CD14-positive monocyte (primary cell): ENCODE measurements around the gene AHCTF1. TPM values are rescaled to one million over a fixed set of nuclear protein-coding genes. Genes with fewer than 3 reads are reported as not detected.

Experiments used
- DNase-seq, 3 donors: peaks; one replicate each; pipeline ENCODE4 v3.0.0-alpha.2; 2011 to 2022
- H2AFZ ChIP-seq: 2 replicates; pipeline ENCODE4 v1.6.0; 2012; ENCODE audit warnings: mild to moderate bottlenecking, low read depth, low read length, inconsistent platforms; ENCODE audit not compliant: insufficient read depth, poor library complexity, severe bottlenecking
- H3K27ac ChIP-seq, 2 donors: 1 replicate in 1 of 2; 2 replicates in 1 of 2; pipeline ENCODE4 v1.5.1; 2012 to 2013; ENCODE audit warnings: low read length in 2 of 2, control low read depth in 1 of 2, inconsistent platforms in 1 of 2, low read depth in 1 of 2, mild to moderate bottlenecking in 1 of 2
- H3K27me3 ChIP-seq, 2 donors: one replicate each; pipeline versions ENCODE4 v1.6.0 to v1.6.1; 2011 to 2013; ENCODE audit warnings: low read length in 2 of 2; ENCODE audit not compliant: control insufficient read depth in 2 of 2, insufficient read depth in 2 of 2
- H3K36me3 ChIP-seq, 2 donors: replicated peaks in 1 of 2; 1 replicate in 1 of 2; 2 replicates in 1 of 2; pipeline versions ENCODE4 v1.5.1 to v1.6.1; 2012 to 2013; ENCODE audit warnings: low read length in 2 of 2, control low read depth in 1 of 2, inconsistent platforms in 1 of 2, mild to moderate bottlenecking in 1 of 2; ENCODE audit not compliant: insufficient read depth in 2 of 2, control insufficient read depth in 1 of 2
- H3K4me1 ChIP-seq, 2 donors: 1 replicate in 1 of 2; 2 replicates in 1 of 2; pipeline versions ENCODE4 v1.5.1 to v1.6.1; 2012 to 2013; ENCODE audit warnings: low read length in 2 of 2, control low read depth in 1 of 2, inconsistent platforms in 1 of 2, mild to moderate bottlenecking in 1 of 2, moderate library complexity in 1 of 2; ENCODE audit not compliant: insufficient read depth in 2 of 2, control insufficient read depth in 1 of 2
- H3K4me2 ChIP-seq: replicated peaks from 2 replicates; pipeline ENCODE3; 2012; ENCODE audit warnings: low read length, moderate library complexity, mild to moderate bottlenecking; ENCODE audit not compliant: poor library complexity, severe bottlenecking; ENCODE audit errors: extremely low read depth
- H3K4me3 ChIP-seq, 3 experiments: fragments of 200-600 bp in 1 of 3; sonication (generic) in 1 of 3; replicated peaks in 1 of 3; 1 replicate in 2 of 3; 2 replicates in 1 of 3; pipeline ENCODE4 v1.5.1; 2011 to 2013; ENCODE audit warnings: low read length in 3 of 3, mild to moderate bottlenecking in 3 of 3, control low read depth in 2 of 3, low read depth in 2 of 3, inconsistent platforms in 1 of 3, moderate library complexity in 1 of 3
- H3K79me2 ChIP-seq: 2 replicates; pipeline ENCODE4 v1.6.0; 2012; ENCODE audit warnings: mild to moderate bottlenecking, control low read depth, inconsistent platforms, low read length, moderate library complexity; ENCODE audit not compliant: insufficient read depth
- H3K9ac ChIP-seq: 2 replicates; pipeline ENCODE4 v1.6.0; 2017; ENCODE audit warnings: low read length, mild to moderate bottlenecking; ENCODE audit not compliant: insufficient read depth, poor library complexity, severe bottlenecking
- H3K9me3 ChIP-seq, 2 donors: replicated peaks in 1 of 2; 1 replicate in 1 of 2; 2 replicates in 1 of 2; pipeline versions ENCODE4 v1.5.1 to v1.6.1; 2012 to 2013; ENCODE audit warnings: low read length in 2 of 2, control low read depth in 1 of 2; ENCODE audit not compliant: control insufficient read depth in 1 of 2, insufficient read depth in 1 of 2
- H4K20me1 ChIP-seq: 2 replicates; pipeline ENCODE4 v1.6.0; 2012; ENCODE audit warnings: mild to moderate bottlenecking, low read length, control low read depth, moderate library complexity; ENCODE audit not compliant: insufficient read depth
- H3K27ac Mint-ChIP-seq, 7 donors: one replicate each; pipeline ENCODE4 v1.8.0; 2020; ENCODE audit warnings: mild to moderate bottlenecking in 7 of 7, mixed read lengths in 7 of 7, moderate library complexity in 6 of 7, inconsistent platforms in 2 of 7
- H3K27me3 Mint-ChIP-seq, 3 donors: one replicate each; pipeline ENCODE4 v1.8.0; 2021 to 2022; ENCODE audit warnings: low read depth in 3 of 3, mild to moderate bottlenecking in 3 of 3, mixed read lengths in 3 of 3, moderate library complexity in 3 of 3, inconsistent platforms in 1 of 3
- H3K36me3 Mint-ChIP-seq, 2 donors: one replicate each; pipeline ENCODE4 v1.8.0; 2020; ENCODE audit warnings: mixed read lengths in 2 of 2, inconsistent platforms in 1 of 2, mild to moderate bottlenecking in 1 of 2
- H3K4me1 Mint-ChIP-seq: one replicate; pipeline ENCODE4 v1.8.0; 2020; ENCODE audit warnings: mild to moderate bottlenecking, mixed read lengths
- H3K4me3 Mint-ChIP-seq, 2 donors: one replicate each; pipeline ENCODE4 v1.8.0; 2020; ENCODE audit warnings: mild to moderate bottlenecking in 2 of 2, mixed read lengths in 2 of 2, moderate library complexity in 1 of 2
- H3K9me3 Mint-ChIP-seq, 7 donors: one replicate each; pipeline ENCODE4 v1.8.0; 2020 to 2022; ENCODE audit warnings: mixed read lengths in 7 of 7, mild to moderate bottlenecking in 6 of 7, moderate library complexity in 6 of 7, inconsistent platforms in 2 of 7
- WGBS: methylation state at CpG from one replicate; pipeline ENCODE4 v1.1.5; 2013; ENCODE audit warnings: missing lambda C conversion rate; ENCODE audit not compliant: insufficient coverage; 5-methylcytosine and 5-hydroxymethylcytosine counted together
- intact Hi-C, 2 donors: fragments of 100-400 bp; cut with micrococcal nuclease; formaldehyde crosslinking; loops; one replicate each; pipeline versions ENCODE4 v1.15.0 to v1.15.1; 2023
- polyA plus RNA-seq, 3 donors: library from polyadenylated mRNA; depleted of rRNA in 1 of 3; unstranded in 2 of 3; stranded (reverse) in 1 of 3; fragments of 300-500 nt in 2 of 3; fragments of >200 nt in 1 of 3; fragmentation: Illumina TruSeq in 2 of 3; gene quantifications; 1 replicate in 2 of 3; 2 replicates in 1 of 3; pipeline ENCODE4 v1.2.3, GENCODE V29; 2012 to 2021
- TF ChIP-seq, protein P1 (sequence below): fragments of 200-600 bp; IDR thresholded peaks from one replicate; pipeline ENCODE4 v1.8.0; 2022; ENCODE audit warnings: antibody characterized with exemption, mild to moderate bottlenecking

The AHCTF1 gene
- polyA plus RNA-seq, 3 donors = 2.4 to 8.8 (median 5.4) TPM

DNA sequence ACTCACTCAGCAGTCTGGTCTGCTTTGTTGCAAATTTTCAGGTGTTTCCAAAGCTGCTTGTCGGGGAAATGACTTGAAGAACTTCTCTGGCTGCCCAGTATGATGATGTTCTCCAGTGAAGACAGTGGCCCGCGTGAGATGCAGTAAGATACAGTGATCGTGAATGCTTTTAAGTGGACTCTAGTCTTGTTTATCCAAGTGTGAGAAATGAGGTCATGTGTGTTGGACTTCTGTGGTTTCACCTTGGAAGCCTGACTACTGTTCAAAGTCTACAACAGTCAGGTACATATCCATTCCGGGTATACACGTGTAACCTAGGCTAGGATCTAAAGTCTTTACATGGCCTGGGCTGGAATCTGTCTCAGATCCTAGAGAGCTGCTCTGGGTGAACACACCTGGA, 47.0 kb upstream of the AHCTF1 start:
- H3K79me2 ChIP-seq = no peaks in the 10 kb centered on the region
- no peaks in the 10 kb centered on the region for H3K27me3 ChIP-seq
- intact Hi-C loops = no loop called here
- no peak overlapping the region for H3K9ac ChIP-seq
- H3K9me3 Mint-ChIP-seq = peaks cover 31 to 87% (median 66%) of the 10 kb centered on the region in 7 donors
- TF ChIP-seq, protein P1, sequence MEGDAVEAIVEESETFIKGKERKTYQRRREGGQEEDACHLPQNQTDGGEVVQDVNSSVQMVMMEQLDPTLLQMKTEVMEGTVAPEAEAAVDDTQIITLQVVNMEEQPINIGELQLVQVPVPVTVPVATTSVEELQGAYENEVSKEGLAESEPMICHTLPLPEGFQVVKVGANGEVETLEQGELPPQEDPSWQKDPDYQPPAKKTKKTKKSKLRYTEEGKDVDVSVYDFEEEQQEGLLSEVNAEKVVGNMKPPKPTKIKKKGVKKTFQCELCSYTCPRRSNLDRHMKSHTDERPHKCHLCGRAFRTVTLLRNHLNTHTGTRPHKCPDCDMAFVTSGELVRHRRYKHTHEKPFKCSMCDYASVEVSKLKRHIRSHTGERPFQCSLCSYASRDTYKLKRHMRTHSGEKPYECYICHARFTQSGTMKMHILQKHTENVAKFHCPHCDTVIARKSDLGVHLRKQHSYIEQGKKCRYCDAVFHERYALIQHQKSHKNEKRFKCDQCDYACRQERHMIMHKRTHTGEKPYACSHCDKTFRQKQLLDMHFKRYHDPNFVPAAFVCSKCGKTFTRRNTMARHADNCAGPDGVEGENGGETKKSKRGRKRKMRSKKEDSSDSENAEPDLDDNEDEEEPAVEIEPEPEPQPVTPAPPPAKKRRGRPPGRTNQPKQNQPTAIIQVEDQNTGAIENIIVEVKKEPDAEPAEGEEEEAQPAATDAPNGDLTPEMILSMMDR = no peak
- DNase-seq = no peak
- WGBS = 92% methylated on average over 4 of the region's 6 CpGs
- no peaks in the 10 kb centered on the region for H3K4me1 Mint-ChIP-seq
- H3K27ac Mint-ChIP-seq = no peak overlapping the region
- no peak overlapping the region for H3K27ac ChIP-seq
- no peak overlapping the region for H3K4me2 ChIP-seq
- H2AFZ ChIP-seq = no peak overlapping the region
- no peaks in the 10 kb centered on the region for H4K20me1 ChIP-seq
- H3K9me3 ChIP-seq = peaks cover 57 to 83% of the 10 kb centered on the region in 2 donors
- no peak overlapping the region for H3K4me3 ChIP-seq
- H3K27me3 Mint-ChIP-seq = peaks cover 2 to 3% (median 3%) of the 10 kb centered on the region in 3 donors
- peaks cover 0 to under 1% of the 10 kb centered on the region in 2 donors for H3K36me3 Mint-ChIP-seq
- no peaks in the 10 kb centered on the region for H3K36me3 ChIP-seq
- H3K4me1 ChIP-seq = no peaks in the 10 kb centered on the region
- H3K4me3 Mint-ChIP-seq = no peak overlapping the region

DNA sequence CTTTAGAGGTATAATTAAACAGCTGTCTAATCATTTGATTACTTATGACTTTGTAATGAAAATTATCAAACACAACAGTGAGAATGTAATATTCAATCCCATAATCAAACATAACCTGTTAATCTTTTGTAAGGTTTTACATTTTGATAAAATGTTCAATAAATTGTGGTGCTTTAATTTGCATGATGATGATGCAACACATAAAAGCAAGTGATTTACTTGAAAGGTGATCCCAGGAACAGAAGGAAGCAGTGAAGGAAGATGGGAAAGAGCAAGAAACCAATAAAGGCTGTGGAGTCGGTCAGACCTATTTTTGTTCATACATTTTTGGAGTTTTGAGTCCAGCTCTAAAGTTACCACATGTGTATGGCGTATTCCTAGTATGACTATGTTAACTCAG, 46.5 kb upstream of the AHCTF1 start:
- Histone ChIP-seq H4K20me1 (no peaks in the 10 kb centered on the region), H3K27me3 (no peaks in the 10 kb centered on the region), H3K4me3 (no peak overlapping the region), H3K4me2 (no peak overlapping the region), H3K9me3 (peaks cover 52 to 78% of the 10 kb centered on the region in 2 donors), H3K4me1 (no peaks in the 10 kb centered on the region), H3K9ac (no peak overlapping the region), H2AFZ (no peak overlapping the region), H3K27ac (no peak overlapping the region), H3K79me2 (no peaks in the 10 kb centered on the region), H3K36me3 (no peaks in the 10 kb centered on the region)
- H3K4me1 Mint-ChIP-seq = no peaks in the 10 kb centered on the region
- TF ChIP-seq, protein P1 = no peak
- H3K27me3 Mint-ChIP-seq = peaks cover 2% of the 10 kb centered on the region in 3 donors
- no peak overlapping the region for H3K4me3 Mint-ChIP-seq
- 100% methylated on average over 2 of the region's 2 CpGs for WGBS
- H3K27ac Mint-ChIP-seq = no peak overlapping the region
- intact Hi-C loops = no loop called here
- DNase-seq = no peak
- H3K9me3 Mint-ChIP-seq = peaks cover 27 to 82% (median 61%) of the 10 kb centered on the region in 7 donors
- H3K36me3 Mint-ChIP-seq = no peaks in the 10 kb centered on the region
